Parathyroid adenoma (tissue), 2 donors: ENCODE measurements around the gene OBSCN.

Experiments used
- H2AFZ ChIP-seq: fragments of 300-600 bp; sonication (generic); one replicate; pipeline ENCODE4 v1.7.0; 2017; ENCODE audit warnings: antibody characterized with exemption, mild to moderate bottlenecking
- H3K27ac ChIP-seq: fragments of 300-600 bp; sonication (generic); one replicate; pipeline ENCODE4 v1.7.0; 2017
- H3K27me3 ChIP-seq: fragments of 300-600 bp; sonication (generic); one replicate; pipeline ENCODE4 v1.7.0; 2017; ENCODE audit warnings: low read length; ENCODE audit not compliant: control insufficient read depth, insufficient read depth
- H3K36me3 ChIP-seq: fragments of 300-600 bp; sonication (generic); one replicate; pipeline ENCODE4 v1.7.0; 2017; ENCODE audit warnings: low read length; ENCODE audit not compliant: control insufficient read depth, insufficient read depth
- H3K4me1 ChIP-seq: fragments of 300-600 bp; sonication (generic); one replicate; pipeline ENCODE4 v1.7.0; 2017; ENCODE audit warnings: control low read depth
- H3K4me2 ChIP-seq: fragments of 300-600 bp; sonication (generic); one replicate; pipeline ENCODE4 v1.7.0; 2017; ENCODE audit warnings: low read length
- H3K4me3 ChIP-seq: fragments of 300-600 bp; sonication (generic); one replicate; pipeline ENCODE4 v1.7.0; 2017; ENCODE audit warnings: low read depth, low read length
- H3K79me2 ChIP-seq: fragments of 300-600 bp; sonication (generic); one replicate; pipeline ENCODE4 v1.7.0; 2017; ENCODE audit warnings: control low read depth
- H3K9ac ChIP-seq: fragments of 300-600 bp; sonication (generic); one replicate; pipeline ENCODE4 v1.7.0; 2017; ENCODE audit warnings: mild to moderate bottlenecking
- H3K9me3 ChIP-seq: fragments of 300-600 bp; sonication (generic); one replicate; pipeline ENCODE4 v1.7.0; 2017; ENCODE audit warnings: low read length; ENCODE audit not compliant: control insufficient read depth
- CTCF ChIP-seq: fragments of 300-600 bp; sonication (generic); IDR thresholded peaks from one replicate; pipeline ENCODE4 v1.7.0; 2017; ENCODE audit warnings: antibody characterized with exemption, mild to moderate bottlenecking
- donor health status: primary hyperparathyroidism.

Gene OBSCN

GRCh38 chr1:228426518-228427175, 218.8 kb downstream of the OBSCN start:
- Histone ChIP-seq H3K27me3 (no peaks in the 10 kb centered on the region), H3K79me2 (no peaks in the 10 kb centered on the region), H3K9me3 (no peaks in the 10 kb centered on the region), H3K4me3 (no peak overlapping the region), H3K4me2 (no peak overlapping the region), H3K27ac (no peak overlapping the region), H2AFZ (no peak overlapping the region), H3K36me3 (no peaks in the 10 kb centered on the region), H3K4me1 (no peaks in the 10 kb centered on the region), H3K9ac (no peak overlapping the region)
- TF ChIP-seq CTCF, result no peak

GRCh38 chr1:228428412-228428811, 220.6 kb downstream of the OBSCN start:
- H2AFZ ChIP-seq, result no peak overlapping the region
- no peak overlapping the region for H3K4me3 ChIP-seq
- no peak overlapping the region for H3K4me2 ChIP-seq
- no peak overlapping the region for H3K9ac ChIP-seq
- TF ChIP-seq CTCF, result no peak
- no peaks in the 10 kb centered on the region for H3K9me3 ChIP-seq
- no peaks in the 10 kb centered on the region for H3K36me3 ChIP-seq
- H3K79me2 ChIP-seq, result no peaks in the 10 kb centered on the region
- no peaks in the 10 kb centered on the region for H3K27me3 ChIP-seq
- H3K4me1 ChIP-seq, result no peaks in the 10 kb centered on the region
- no peak overlapping the region for H3K27ac ChIP-seq
